Urinary bladder (tissue), 4 donors: Measurements from ENCODE around the gene TBX1. TPM values are rescaled to one million over a fixed set of nuclear protein-coding genes. Genes with fewer than 3 reads are reported as not detected.

ENCODE experiments used
- DNase-seq: peaks from one replicate; pipeline ENCODE4 v3.0.0-alpha.2; 2015; ENCODE audit errors: extremely low spot score
- H3K27ac ChIP-seq: one replicate; pipeline ENCODE4 v1.5.1; 2013; ENCODE audit warnings: low read depth, mild to moderate bottlenecking, moderate library complexity
- H3K36me3 ChIP-seq: one replicate; pipeline ENCODE4 v1.6.1; 2013; ENCODE audit warnings: mild to moderate bottlenecking, moderate library complexity; ENCODE audit not compliant: insufficient read depth
- H3K4me1 ChIP-seq: one replicate; pipeline ENCODE4 v1.6.1; 2013; ENCODE audit warnings: mild to moderate bottlenecking, moderate library complexity; ENCODE audit not compliant: insufficient read depth
- H3K4me3 ChIP-seq: one replicate; pipeline ENCODE4 v1.5.1; 2013; ENCODE audit warnings: low read depth, low read length
- WGBS: extraction: QIAGEN DNeasy Blood & Tissue Kit; methylation state at CpG from one replicate; pipeline ENCODE4 v1.1.7; 2013; 5-methylcytosine and 5-hydroxymethylcytosine counted together
- polyA plus RNA-seq: library from polyadenylated mRNA; stranded (reverse); fragments of 200-250 nt; gene quantifications from one replicate; pipeline ENCODE4 v1.2.3, GENCODE V29; 2013
- total RNA-seq: library from RNA; depleted of rRNA; stranded (reverse); fragments of >200 nt; gene quantifications from one replicate; pipeline ENCODE4 v1.2.3, GENCODE V29; 2014
- donor health status: healthy with polysubstance abuse.
- donor health status: healthy.

The TBX1 gene
- total and polyA plus RNA-seq, 2 donors, result 1.2 to 1.4 TPM

GRCh38 chr22:19738664-19739447 is 21.7 kb upstream of the TBX1 start:
- WGBS, result 60% methylated on average over 31 of the region's 31 CpGs
- Histone ChIP-seq H3K4me1 (no peaks in the 10 kb centered on the region), H3K27ac (no peak overlapping the region), H3K36me3 (no peaks in the 10 kb centered on the region), H3K4me3 (no peak overlapping the region)
- DNase-seq, result no peak

DNA sequence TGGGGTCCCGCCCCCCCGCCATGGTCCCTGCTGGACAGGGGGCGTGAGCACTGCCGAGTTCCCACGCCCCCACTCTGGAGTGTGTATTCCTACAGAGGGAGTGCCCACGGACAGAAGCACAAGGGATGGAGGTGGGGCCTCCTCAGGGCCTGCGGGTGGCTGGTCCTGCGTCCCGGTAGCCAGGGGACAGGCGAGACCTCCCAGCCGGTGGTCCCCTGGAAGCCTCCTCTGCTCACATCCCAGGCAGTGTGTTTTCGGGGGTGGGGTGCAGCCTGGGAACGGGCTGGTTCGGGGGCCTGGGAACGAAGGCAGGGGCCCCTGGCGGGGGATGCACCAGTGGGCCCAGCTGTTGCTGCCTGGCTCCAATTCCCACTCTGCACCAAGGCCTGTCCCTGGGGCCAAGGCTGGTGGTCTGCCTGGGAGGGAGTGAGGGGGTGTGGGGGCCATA is 21.1 kb upstream of the TBX1 start:
- H3K4me3 ChIP-seq, result no peak overlapping the region
- 53% methylated on average over 16 of the region's 16 CpGs for WGBS

DNA sequence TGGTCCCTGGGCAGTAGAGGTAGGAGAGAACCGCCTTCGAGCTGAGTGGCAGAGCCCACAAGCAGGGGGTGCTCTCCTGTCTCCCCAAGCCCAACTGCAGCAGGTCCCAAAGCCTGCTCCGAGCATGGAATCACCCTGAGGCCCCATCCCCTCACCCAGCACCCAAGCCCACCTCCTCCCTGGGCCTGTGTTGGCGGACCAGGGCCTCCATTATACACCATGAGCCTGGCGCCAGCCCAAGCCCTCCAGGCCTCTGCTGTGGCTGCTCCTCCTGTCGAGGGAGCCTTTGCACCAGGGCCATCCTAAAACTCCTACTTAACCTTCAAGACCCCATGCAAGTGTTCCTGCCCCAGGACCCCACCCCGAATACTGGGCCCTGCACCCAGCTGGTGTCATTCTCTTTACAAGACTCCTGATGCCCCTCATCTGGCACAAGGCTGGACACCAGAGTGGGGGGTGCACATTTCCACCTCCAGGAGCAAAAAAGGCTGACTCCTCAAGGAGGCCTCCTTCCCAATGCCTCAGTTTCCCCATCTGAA is 20.6 kb upstream of the TBX1 start:
- Histone ChIP-seq H3K36me3 (no peaks in the 10 kb centered on the region), H3K4me1 (no peaks in the 10 kb centered on the region), H3K4me3 (no peak overlapping the region), H3K27ac (no peak overlapping the region)
- DNase-seq, result no peak
- WGBS, result 88% methylated on average over 7 of the region's 7 CpGs

More for the DNA sequence above, 21.1 kb upstream of the TBX1 start:
- Histone ChIP-seq H3K27ac (no peak overlapping the region), H3K36me3 (no peaks in the 10 kb centered on the region), H3K4me1 (no peaks in the 10 kb centered on the region)
- DNase-seq, result no peak

GRCh38 chr22:19740586-19740985 is 20.0 kb upstream of the TBX1 start:
- Histone ChIP-seq H3K4me3 (no peak overlapping the region), H3K27ac (no peak overlapping the region), H3K4me1 (no peaks in the 10 kb centered on the region), H3K36me3 (no peaks in the 10 kb centered on the region)
- 84% methylated on average over 15 of the region's 15 CpGs for whole genome bisulfite sequencing
- no peak for DNase-seq

DNA sequence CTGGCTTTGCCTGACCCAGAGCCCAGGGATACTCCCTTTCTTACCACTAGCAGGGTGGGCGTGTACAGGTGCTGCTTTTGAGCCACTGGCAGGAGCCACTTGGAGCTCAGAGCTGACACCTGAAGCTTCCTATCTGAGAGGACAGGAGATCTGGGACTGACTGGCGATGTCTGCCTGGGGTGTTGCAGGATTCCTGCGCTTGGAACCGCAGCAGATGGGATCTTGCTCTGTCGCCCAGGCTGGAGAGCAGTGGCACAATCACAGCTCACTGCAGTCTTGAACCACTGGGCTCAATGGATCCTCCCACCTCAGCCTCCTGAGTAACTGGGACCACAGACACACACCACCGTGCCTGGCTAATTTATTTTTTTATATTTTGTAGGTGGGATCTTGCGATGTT is 19.5 kb upstream of the TBX1 start:
- 93% methylated on average over 7 of the region's 7 CpGs for WGBS
- H3K27ac ChIP-seq, result no peak overlapping the region
- no peak for DNase-seq

GRCh38 chr22:19742160-19743066 is 18.2 kb upstream of the TBX1 start:
- Histone ChIP-seq H3K4me3 (no peak overlapping the region), H3K4me1 (no peaks in the 10 kb centered on the region), H3K27ac (no peak overlapping the region), H3K36me3 (no peaks in the 10 kb centered on the region)
- DNase-seq, result no peak
- whole genome bisulfite sequencing, result 90% methylated on average over 21 of the region's 21 CpGs

More for the DNA sequence above, 19.5 kb upstream of the TBX1 start:
- no peak overlapping the region for H3K4me3 ChIP-seq
- no peaks in the 10 kb centered on the region for H3K36me3 ChIP-seq
- no peaks in the 10 kb centered on the region for H3K4me1 ChIP-seq

DNA sequence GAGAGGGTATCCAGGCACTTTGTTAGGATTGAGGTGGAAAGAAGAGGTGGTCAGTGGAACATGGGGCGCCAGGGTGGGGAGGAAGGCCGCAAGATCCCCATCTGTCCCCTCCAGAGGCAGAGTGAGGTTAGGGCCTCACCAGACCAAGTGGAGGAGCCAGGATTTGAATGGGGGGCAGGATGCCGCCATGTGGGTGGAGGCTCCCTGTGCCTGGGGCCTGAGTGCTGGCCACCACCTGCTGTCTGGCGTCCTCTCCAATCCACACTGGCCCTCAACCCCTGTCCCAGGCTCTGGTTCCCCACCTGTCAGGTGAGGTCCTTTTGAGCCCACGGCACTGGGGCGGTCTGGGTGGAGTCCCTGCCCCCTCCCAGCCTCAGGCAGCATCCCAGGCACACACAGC is 17.5 kb upstream of the TBX1 start:
- no peak for DNase-seq
- no peak overlapping the region for H3K4me3 ChIP-seq
- no peak overlapping the region for H3K27ac ChIP-seq
- H3K4me1 ChIP-seq, result no peaks in the 10 kb centered on the region
- 94% methylated on average over 6 of the region's 6 CpGs for WGBS
- no peaks in the 10 kb centered on the region for H3K36me3 ChIP-seq

DNA sequence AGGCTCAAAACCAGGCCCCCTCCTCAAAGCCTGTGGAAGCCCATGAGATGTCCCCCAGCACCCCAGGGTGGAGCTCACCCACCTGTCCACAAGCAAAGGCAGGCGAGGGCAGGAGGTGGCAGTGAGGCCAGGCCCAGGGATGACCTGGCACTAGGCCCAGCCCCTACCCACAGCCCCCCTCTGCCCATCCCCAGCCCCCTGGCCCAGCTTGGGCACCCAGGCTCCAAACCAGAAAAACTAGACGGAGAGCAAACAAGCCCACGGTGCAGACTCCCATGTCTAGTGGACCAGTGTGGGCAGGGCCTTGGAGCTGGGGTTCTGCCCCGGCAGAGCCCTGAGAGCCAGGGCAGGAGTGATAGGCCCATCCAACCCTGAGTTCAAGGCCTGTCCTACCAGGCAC is 16.9 kb upstream of the TBX1 start:
- DNase-seq, result no peak
- no peak overlapping the region for H3K4me3 ChIP-seq
- H3K4me1 ChIP-seq, result no peaks in the 10 kb centered on the region
- WGBS, result 80% methylated on average over 4 of the region's 4 CpGs
- no peaks in the 10 kb centered on the region for H3K36me3 ChIP-seq
- no peak overlapping the region for H3K27ac ChIP-seq

- no peak overlapping the region for H3K27ac ChIP-seq
- DNase-seq, result no peak
- no peaks in the 10 kb centered on the region for H3K36me3 ChIP-seq
- WGBS, result 88% methylated on average over 13 of the region's 13 CpGs
- no peak overlapping the region for H3K4me3 ChIP-seq
- no peaks in the 10 kb centered on the region for H3K4me1 ChIP-seq
Observed at GRCh38 chr22:19744350-19745006, 16.1 kb upstream of the TBX1 start.

GRCh38 chr22:19745155-19746101 is 15.2 kb upstream of the TBX1 start:
- Histone ChIP-seq H3K4me1 (no peaks in the 10 kb centered on the region), H3K36me3 (no peaks in the 10 kb centered on the region), H3K4me3 (no peak overlapping the region), H3K27ac (no peak overlapping the region)
- WGBS, result 61% methylated on average over 24 of the region's 24 CpGs
- DNase-seq, result no peak

- Histone ChIP-seq H3K4me3 (no peak overlapping the region), H3K4me1 (no peaks in the 10 kb centered on the region), H3K36me3 (no peaks in the 10 kb centered on the region), H3K27ac (no peak overlapping the region)
- WGBS, result 90% methylated on average over 13 of the region's 13 CpGs
- no peak for DNase-seq
Observed at GRCh38 chr22:19746726-19747125, 13.9 kb upstream of the TBX1 start.

DNA sequence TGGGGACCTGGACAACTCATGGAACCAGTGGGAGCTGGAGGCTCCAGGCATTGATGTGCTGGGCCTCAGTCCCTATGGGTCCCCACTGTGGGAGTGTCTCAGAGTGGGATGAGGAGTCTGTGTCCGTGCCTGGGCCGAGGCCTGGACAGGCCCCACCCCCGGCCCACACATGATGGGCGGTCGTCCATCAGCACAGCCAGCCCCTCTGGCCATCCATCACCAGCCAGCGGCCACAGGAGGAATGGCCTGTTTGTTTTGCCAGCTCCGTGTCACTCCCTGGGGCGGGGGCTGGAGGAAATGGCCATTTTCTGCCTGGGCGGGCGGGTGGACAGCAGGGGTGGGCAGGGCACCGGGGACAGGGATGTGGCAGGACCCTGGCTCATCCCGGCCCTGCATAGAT is 13.0 kb upstream of the TBX1 start:
- Histone ChIP-seq H3K36me3 (no peaks in the 10 kb centered on the region), H3K4me1 (no peaks in the 10 kb centered on the region), H3K4me3 (no peak overlapping the region), H3K27ac (no peak overlapping the region)
- DNase-seq, result no peak
- WGBS, result 81% methylated on average over 12 of the region's 12 CpGs
